HG02870 (cell line): ENCODE results near the gene SLC26A6.

Experiments
- ATAC-seq: cut with Tn5 transposase; IDR thresholded peaks from one replicate; pipeline ENCODE4 v1.9.1; 2021; ENCODE audit warnings: mild to moderate bottlenecking, moderate library complexity; ENCODE audit not compliant: unreplicated experiment

Gene SLC26A6

GRCh38 chr3:48662145-48662752 is 27.0 kb upstream of the SLC26A6 start:
- no peak for ATAC-seq

GRCh38 chr3:48661501-48662144 is 26.4 kb upstream of the SLC26A6 start:
- ATAC-seq: no peak

GRCh38 chr3:48660800-48661400 is 25.6 kb upstream of the SLC26A6 start:
- ATAC-seq: no peak

- no peak for ATAC-seq
Observed at GRCh38 chr3:48656841-48657281, 21.6 kb upstream of the SLC26A6 start.

- peak; percentile 50 for ATAC-seq
Observed at GRCh38 chr3:48656061-48656840, 21.0 kb upstream of the SLC26A6 start.

- ATAC-seq: no peak
Observed at GRCh38 chr3:48655606-48656005, 20.3 kb upstream of the SLC26A6 start.

- no peak for ATAC-seq
Observed at GRCh38 chr3:48655063-48655462, 19.8 kb upstream of the SLC26A6 start.

- ATAC-seq: no peak
Observed at GRCh38 chr3:48652923-48653715, 17.9 kb upstream of the SLC26A6 start.

- ATAC-seq: no peak
Observed at GRCh38 chr3:48651771-48652170, 16.5 kb upstream of the SLC26A6 start.

- ATAC-seq: no peak
Observed at GRCh38 chr3:48650723-48651122, 15.5 kb upstream of the SLC26A6 start.

GRCh38 chr3:48648188-48648850 is 13.1 kb upstream of the SLC26A6 start:
- no peak for ATAC-seq

GRCh38 chr3:48647714-48648113 is 12.5 kb upstream of the SLC26A6 start:
- ATAC-seq: no peak

- ATAC-seq: no peak
Observed at GRCh38 chr3:48644898-48645760, 9.9 kb upstream of the SLC26A6 start.

GRCh38 chr3:48642605-48643004 is 7.3 kb upstream of the SLC26A6 start:
- no peak for ATAC-seq

- ATAC-seq: no peak
Observed at GRCh38 chr3:48641396-48641795, 6.1 kb upstream of the SLC26A6 start.

GRCh38 chr3:48639944-48640606 is 4.8 kb upstream of the SLC26A6 start:
- ATAC-seq: no peak

- ATAC-seq: no peak
Observed at GRCh38 chr3:48637305-48637704, 2.0 kb upstream of the SLC26A6 start.

- no peak for ATAC-seq
Observed at GRCh38 chr3:48636149-48636655, 941 bp upstream of the SLC26A6 start.
